Lung (tissue), 12 donors: ENCODE results near the gene IFNL1. TPM values are rescaled to one million over a fixed set of nuclear protein-coding genes. Genes with fewer than 3 reads are reported as not detected.

ENCODE experiments used
- ATAC-seq: fragments of 200-7000 bp; cut with Tn5 transposase; one replicate; pipeline ENCODE4 v1.9.1; 2020; ENCODE audit warnings: moderate number of reproducible peaks; ENCODE audit not compliant: insufficient read depth, low FRiP score
- DNase-seq, 3 donors: peaks; one replicate each; pipeline ENCODE4 v3.0.0-alpha.2; 2013 to 2017
- H3K27ac ChIP-seq, 2 donors: one replicate each; pipeline ENCODE4 v1.5.1; 2013; ENCODE audit warnings: mild to moderate bottlenecking in 2 of 2, moderate library complexity in 2 of 2, control low read depth in 1 of 2, inconsistent platforms in 1 of 2, low read depth in 1 of 2, low read length in 1 of 2
- H3K27me3 ChIP-seq, 3 donors: one replicate each; pipeline ENCODE4 v1.5.1; 2013; ENCODE audit warnings: low read length in 2 of 3; ENCODE audit not compliant: control insufficient read depth in 3 of 3, insufficient read depth in 3 of 3
- H3K36me3 ChIP-seq, 4 donors: one replicate each; pipeline ENCODE4 v1.5.1; 2013; ENCODE audit warnings: low read length in 4 of 4, mild to moderate bottlenecking in 1 of 4, moderate library complexity in 1 of 4; ENCODE audit not compliant: control insufficient read depth in 4 of 4, insufficient read depth in 4 of 4
- H3K4me1 ChIP-seq, 5 donors: one replicate each; pipeline ENCODE4 v1.5.1; 2013; ENCODE audit warnings: low read length in 5 of 5, mild to moderate bottlenecking in 2 of 5, moderate library complexity in 1 of 5; ENCODE audit not compliant: control insufficient read depth in 5 of 5, insufficient read depth in 5 of 5
- H3K4me3 ChIP-seq: one replicate; pipeline ENCODE4 v1.5.1; 2013; ENCODE audit warnings: mild to moderate bottlenecking, control low read depth, moderate library complexity
- H3K9ac ChIP-seq, 2 donors: one replicate each; pipeline ENCODE4 v1.5.1; 2013; ENCODE audit warnings: low read length in 2 of 2, control low read depth in 1 of 2; ENCODE audit not compliant: insufficient read depth in 1 of 2
- H3K9me3 ChIP-seq, 4 donors: one replicate each; pipeline ENCODE4 v1.5.1; 2013; ENCODE audit warnings: low read length in 3 of 4, mild to moderate bottlenecking in 1 of 4, moderate library complexity in 1 of 4; ENCODE audit not compliant: control insufficient read depth in 4 of 4, insufficient read depth in 3 of 4
- whole genome bisulfite sequencing, 2 donors: extraction: QIAGEN DNeasy Blood & Tissue Kit; methylation state at CpG; one replicate each; pipeline ENCODE4 v1.1.7; 2013; 5-methylcytosine and 5-hydroxymethylcytosine counted together
- polyA plus RNA-seq, 2 donors: library from polyadenylated mRNA; stranded (reverse); fragments of 200-250 nt; gene quantifications; one replicate each; pipeline ENCODE4 v1.2.1, GENCODE V29; 2013
- total RNA-seq, 2 donors: library from RNA; depleted of rRNA in 1 of 2; stranded (reverse); fragments of >200 nt in 1 of 2; gene quantifications; one replicate each; pipeline ENCODE4 v1.2.1, GENCODE V29; 2014 to 2021
- TF ChIP-seq, protein P1 (sequence below): IDR thresholded peaks from 2 replicates; pipeline ENCODE4 v1.5.1; 2012; ENCODE audit warnings: mild to moderate bottlenecking; ENCODE audit errors: control extremely low read depth, extremely low read depth
- donor health status: control.
- donor health status: control.
- donor health status: Bipolar disorder and iron deficiency.
- donor health status: healthy.
- donor health status: DM: yes; HTN: yes; CAD: no.

The IFNL1 gene
- total and polyA plus RNA-seq, 4 donors, result 0.17 TPM; not detected in 3

DNA sequence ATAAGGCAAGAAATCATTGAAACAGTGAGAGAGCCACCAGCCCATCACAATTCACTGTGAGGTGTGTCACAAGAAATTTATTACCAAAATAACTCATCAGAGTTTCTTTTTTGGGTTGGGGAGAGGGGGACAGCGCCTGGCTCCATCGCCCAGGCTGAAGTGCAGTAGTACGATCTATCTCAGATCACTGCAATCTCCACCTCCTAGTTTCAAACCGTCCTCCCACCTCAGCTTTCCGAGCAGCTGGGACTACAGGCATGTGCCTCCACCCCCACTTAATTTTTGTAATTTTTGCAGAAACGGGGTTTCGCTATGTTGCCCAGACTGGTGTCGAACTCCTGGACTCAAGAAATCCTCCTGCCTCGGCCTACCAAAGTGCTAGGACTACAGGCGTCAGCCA lies 3.6 kb downstream of the IFNL1 start:
- H3K4me1 ChIP-seq, result peaks cover 0 to 4% (median 0%) of the 10 kb centered on the region in 5 donors
- TF ChIP-seq, protein P1, sequence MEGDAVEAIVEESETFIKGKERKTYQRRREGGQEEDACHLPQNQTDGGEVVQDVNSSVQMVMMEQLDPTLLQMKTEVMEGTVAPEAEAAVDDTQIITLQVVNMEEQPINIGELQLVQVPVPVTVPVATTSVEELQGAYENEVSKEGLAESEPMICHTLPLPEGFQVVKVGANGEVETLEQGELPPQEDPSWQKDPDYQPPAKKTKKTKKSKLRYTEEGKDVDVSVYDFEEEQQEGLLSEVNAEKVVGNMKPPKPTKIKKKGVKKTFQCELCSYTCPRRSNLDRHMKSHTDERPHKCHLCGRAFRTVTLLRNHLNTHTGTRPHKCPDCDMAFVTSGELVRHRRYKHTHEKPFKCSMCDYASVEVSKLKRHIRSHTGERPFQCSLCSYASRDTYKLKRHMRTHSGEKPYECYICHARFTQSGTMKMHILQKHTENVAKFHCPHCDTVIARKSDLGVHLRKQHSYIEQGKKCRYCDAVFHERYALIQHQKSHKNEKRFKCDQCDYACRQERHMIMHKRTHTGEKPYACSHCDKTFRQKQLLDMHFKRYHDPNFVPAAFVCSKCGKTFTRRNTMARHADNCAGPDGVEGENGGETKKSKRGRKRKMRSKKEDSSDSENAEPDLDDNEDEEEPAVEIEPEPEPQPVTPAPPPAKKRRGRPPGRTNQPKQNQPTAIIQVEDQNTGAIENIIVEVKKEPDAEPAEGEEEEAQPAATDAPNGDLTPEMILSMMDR, result no peak
- H3K9me3 ChIP-seq, result peaks cover 0 to 1% (median 0%) of the 10 kb centered on the region in 4 donors
- 92 to 95% methylated on average over 10 of the region's 10 CpGs for WGBS, 2 donors
- no peak overlapping the region for H3K9ac ChIP-seq
- no peaks in the 10 kb centered on the region for H3K36me3 ChIP-seq
- H3K4me3 ChIP-seq, result no peak overlapping the region
- H3K27ac ChIP-seq, result no peak overlapping the region
- H3K27me3 ChIP-seq, result peaks cover 0 to 8% (median 3%) of the 10 kb centered on the region in 3 donors
- no peak for ATAC-seq
- DNase-seq, result no peak

- DNase-seq (no peak), ATAC-seq (no peak)
- peaks cover 0 to 4% (median 0%) of the 10 kb centered on the region in 5 donors for H3K4me1 ChIP-seq
- H3K4me3 ChIP-seq, result no peak overlapping the region
- H3K9me3 ChIP-seq, result peaks cover 0 to 1% (median 0%) of the 10 kb centered on the region in 4 donors
- H3K27me3 ChIP-seq, result peaks cover 0 to 19% (median 15%) of the 10 kb centered on the region in 3 donors
- TF ChIP-seq, protein P1, result no peak
- 87 to 88% methylated on average over 4 of the region's 4 CpGs for WGBS, 2 donors
- H3K27ac ChIP-seq, result no peak overlapping the region
- no peaks in the 10 kb centered on the region for H3K36me3 ChIP-seq
- H3K9ac ChIP-seq, result no peak overlapping the region
These were observed 4.8 kb downstream of the IFNL1 start for GRCh38 chr19:39301021-39301420.

GRCh38 chr19:39301562-39301961 lies 5.4 kb downstream of the IFNL1 start:
- no peak overlapping the region for H3K27ac ChIP-seq
- DNase-seq (no peak), ATAC-seq (no peak)
- WGBS, 2 donors, result 81 to 88% methylated on average over 3 of the region's 3 CpGs
- H3K9me3 ChIP-seq, result no peaks in the 10 kb centered on the region
- H3K4me1 ChIP-seq, result peaks cover 0 to 4% (median 0%) of the 10 kb centered on the region in 5 donors
- H3K27me3 ChIP-seq, result peaks cover 0 to 24% (median 21%) of the 10 kb centered on the region in 3 donors
- no peak overlapping the region for H3K9ac ChIP-seq
- H3K36me3 ChIP-seq, result no peaks in the 10 kb centered on the region
- no peak overlapping the region for H3K4me3 ChIP-seq
- TF ChIP-seq, protein P1, result no peak
